Fibroblast of lung (primary cell): ENCODE results near the gene DNAJB2. TPM values are rescaled to one million over a fixed set of nuclear protein-coding genes. Genes with fewer than 3 reads are reported as not detected.

Source experiments
- DNase-seq, 2 donors: peaks; one replicate each; pipeline versions ENCODE4 v3.0.0 to v3.0.0-alpha.2; 2010; ENCODE audit warnings: low read depth in 2 of 2
- H2AFZ ChIP-seq: 2 replicates; pipeline ENCODE4 v1.5.1; 2012; ENCODE audit warnings: low read length, control low read depth, inconsistent platforms
- H3K27ac ChIP-seq: 2 replicates; pipeline ENCODE4 v1.5.1; 2011; ENCODE audit warnings: low read length, control low read depth; ENCODE audit not compliant: insufficient read depth
- H3K27me3 ChIP-seq: 2 replicates; pipeline ENCODE4 v1.5.1; 2011; ENCODE audit warnings: mild to moderate bottlenecking, low read length; ENCODE audit not compliant: control insufficient read depth, insufficient read depth
- H3K36me3 ChIP-seq: 2 replicates; pipeline ENCODE4 v1.5.1; 2011; ENCODE audit warnings: low read length; ENCODE audit not compliant: control insufficient read depth, insufficient read depth
- H3K4me1 ChIP-seq: 2 replicates; pipeline ENCODE4 v1.5.1; 2011; ENCODE audit warnings: low read length; ENCODE audit not compliant: control insufficient read depth, insufficient read depth; ENCODE audit errors: extremely low read depth
- H3K4me2 ChIP-seq: 2 replicates; pipeline ENCODE4 v1.5.1; 2011; ENCODE audit warnings: low read length, control low read depth; ENCODE audit not compliant: insufficient read depth; ENCODE audit errors: extremely low read depth
- H3K4me3 ChIP-seq, 4 experiments: fragments of 200-600 bp in 1 of 4; sonication (generic) in 1 of 4; replicated peaks in 1 of 4; 2 replicates each; pipeline ENCODE4 v1.5.1; 2011 to 2016; ENCODE audit warnings: low read length in 4 of 4, low read depth in 3 of 4, mild to moderate bottlenecking in 3 of 4, control low read depth in 2 of 4, inconsistent platforms in 1 of 4, mixed read lengths in 1 of 4; ENCODE audit not compliant: insufficient read depth in 1 of 4; ENCODE audit errors: control extremely low read depth in 1 of 4
- H3K79me2 ChIP-seq: 2 replicates; pipeline ENCODE4 v1.5.1; 2012; ENCODE audit warnings: mild to moderate bottlenecking, low read length, inconsistent platforms; ENCODE audit not compliant: control insufficient read depth, insufficient read depth
- H3K9ac ChIP-seq: 2 replicates; pipeline ENCODE4 v1.5.1; 2011; ENCODE audit warnings: mild to moderate bottlenecking, low read length, control low read depth; ENCODE audit not compliant: insufficient read depth
- H3K9me3 ChIP-seq: 2 replicates; pipeline ENCODE4 v1.5.1; 2012; ENCODE audit warnings: low read depth, low read length; ENCODE audit not compliant: control insufficient read depth, insufficient read depth
- H4K20me1 ChIP-seq: 2 replicates; pipeline ENCODE4 v1.5.1; 2011; ENCODE audit warnings: low read length; ENCODE audit not compliant: control insufficient read depth, insufficient read depth; ENCODE audit errors: extremely low read depth
- EZH2 ChIP-seq: IDR thresholded peaks from 2 replicates; pipeline ENCODE4 v1.5.1; 2012; ENCODE audit warnings: low read length, control low read depth, mild to moderate bottlenecking; ENCODE audit errors: missing control alignments
- polyA minus RNA-seq: library from RNA; depleted of rRNA, polyadenylated mRNA; stranded (reverse); fragments of >200 nt; gene quantifications from 2 replicates; pipeline ENCODE4 v1.2.3, GENCODE V29; 2011; ENCODE audit warnings: low replicate concordance
- polyA plus RNA-seq, 2 donors: library from polyadenylated mRNA; depleted of rRNA in 1 of 2; stranded (reverse) in 1 of 2; unstranded in 1 of 2; fragments of >200 nt; gene quantifications; 2 replicates each; pipeline ENCODE4 v1.2.1, GENCODE V29; 2011 to 2012; ENCODE audit warnings: missing spikeins in 1 of 2
- total RNA-seq: library from RNA; depleted of rRNA; stranded (reverse); fragments of >200 nt; gene quantifications from 2 replicates; pipeline ENCODE4 v1.2.1, GENCODE V29; 2014
- TF ChIP-seq, protein P1 (sequence below), 2 donors: IDR thresholded peaks in 1 of 2; conservative IDR thresholded peaks in 1 of 2; 1 replicate in 1 of 2; 2 replicates in 1 of 2; pipeline ENCODE4 v1.5.1; 2011 to 2012; ENCODE audit warnings: low read length in 2 of 2, control low read depth in 1 of 2, inconsistent platforms in 1 of 2, low read depth in 1 of 2, mild to moderate bottlenecking in 1 of 2

The DNAJB2 gene
- total RNA-seq (55.2 and 81.3 TPM in 2 replicates), polyA plus RNA-seq (24.9 and 29.8 TPM in 2 replicates), polyA minus RNA-seq (72.4 and 88.4 TPM in 2 replicates)
- polyA plus RNA-seq (2012) = 41.3 and 41.7 TPM in 2 replicates

DNA sequence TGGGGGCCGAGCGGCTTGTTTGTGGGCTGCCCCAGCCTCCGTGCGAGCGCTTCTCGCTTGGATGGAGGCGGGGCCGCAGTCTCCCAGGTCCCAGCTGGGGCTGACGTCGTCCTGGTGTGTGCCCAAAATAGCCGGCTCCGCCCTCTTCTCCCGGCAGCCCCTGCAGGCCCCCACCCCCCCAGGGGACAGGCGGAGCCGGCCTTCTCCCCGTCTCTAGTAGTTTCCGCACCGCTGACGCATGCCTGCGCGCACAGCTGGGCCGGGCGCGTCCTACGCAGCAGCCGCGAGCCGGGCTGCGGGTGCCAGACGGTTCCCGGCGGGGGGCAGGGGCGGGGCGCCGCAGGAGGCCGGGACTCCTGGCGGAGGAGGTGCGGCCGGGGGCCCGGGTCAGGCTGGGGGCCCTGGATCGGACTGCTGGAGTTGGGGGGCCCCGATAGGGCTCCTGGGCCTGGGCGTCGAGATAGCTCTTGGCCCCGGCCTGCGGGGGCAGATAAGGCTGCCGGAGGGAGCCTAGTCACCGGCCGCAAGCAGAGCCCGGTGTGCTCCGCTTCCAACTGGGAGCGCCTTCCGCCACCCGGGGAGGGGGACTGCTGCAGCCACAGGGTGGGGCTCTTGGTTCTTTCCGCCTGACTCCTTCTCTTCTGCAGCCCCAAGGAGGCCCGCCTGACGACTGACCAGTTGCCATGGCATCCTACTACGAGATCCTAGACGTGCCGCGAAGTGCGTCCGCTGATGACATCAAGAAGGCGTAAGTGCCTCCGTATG lies at the start of gene DNAJB2:
Gene DNAJB2, plus strand, starts transcription at position 216 of the 765 bp plus-strand sequence. Its CDS starts 468 bp downstream, at position 684.
- Histone ChIP-seq H3K36me3 (peaks cover 23% of the 10 kb centered on the region), H2AFZ (no peak within 1 kb of the TSS)
- no peak for TF ChIP-seq EZH2
- TF ChIP-seq, protein P1, sequence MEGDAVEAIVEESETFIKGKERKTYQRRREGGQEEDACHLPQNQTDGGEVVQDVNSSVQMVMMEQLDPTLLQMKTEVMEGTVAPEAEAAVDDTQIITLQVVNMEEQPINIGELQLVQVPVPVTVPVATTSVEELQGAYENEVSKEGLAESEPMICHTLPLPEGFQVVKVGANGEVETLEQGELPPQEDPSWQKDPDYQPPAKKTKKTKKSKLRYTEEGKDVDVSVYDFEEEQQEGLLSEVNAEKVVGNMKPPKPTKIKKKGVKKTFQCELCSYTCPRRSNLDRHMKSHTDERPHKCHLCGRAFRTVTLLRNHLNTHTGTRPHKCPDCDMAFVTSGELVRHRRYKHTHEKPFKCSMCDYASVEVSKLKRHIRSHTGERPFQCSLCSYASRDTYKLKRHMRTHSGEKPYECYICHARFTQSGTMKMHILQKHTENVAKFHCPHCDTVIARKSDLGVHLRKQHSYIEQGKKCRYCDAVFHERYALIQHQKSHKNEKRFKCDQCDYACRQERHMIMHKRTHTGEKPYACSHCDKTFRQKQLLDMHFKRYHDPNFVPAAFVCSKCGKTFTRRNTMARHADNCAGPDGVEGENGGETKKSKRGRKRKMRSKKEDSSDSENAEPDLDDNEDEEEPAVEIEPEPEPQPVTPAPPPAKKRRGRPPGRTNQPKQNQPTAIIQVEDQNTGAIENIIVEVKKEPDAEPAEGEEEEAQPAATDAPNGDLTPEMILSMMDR (conservative IDR thresholded peaks at IDR 0.05 in 1 of 2, IDR thresholded peaks at IDR 0.05 in 1 of 2; ENCODE audit: low read depth in 1 of 2, low read length in 2 of 2) = no peak

GRCh38 chr2:219230059-219230540 lies 49.1 kb upstream of the DNAJB2 start:
- Histone ChIP-seq H3K4me1 (peaks cover 2% of the 10 kb centered on the region), H3K27ac (peak overlapping the region; percentile 73), H3K4me3 (peak overlapping the region; percentile 59 to 91 (median 82)), H4K20me1 (no peaks in the 10 kb centered on the region), H3K9ac (peak overlapping the region; percentile 68), H3K79me2 (peaks cover 16% of the 10 kb centered on the region), H3K27me3 (no peaks in the 10 kb centered on the region), H2AFZ (peak overlapping the region; percentile 81), H3K4me2 (peak overlapping the region; percentile 76), H3K36me3 (peaks cover 9% of the 10 kb centered on the region), H3K9me3 (no peaks in the 10 kb centered on the region)
- TF ChIP-seq, protein P1 (conservative IDR thresholded peaks at IDR 0.05 in 1 of 2, IDR thresholded peaks at IDR 0.05 in 1 of 2; ENCODE audit: low read depth in 1 of 2, low read length in 2 of 2) = no peak
- no peak for TF ChIP-seq EZH2
- peak; percentile 36 to 38 for DNase-seq

More for the DNA sequence above, at the start of gene DNAJB2:
- Histone ChIP-seq H3K4me3 (peak within 1 kb of the TSS; percentile 41 to 80 (median 73)), H3K4me1 (peaks cover 23% of the 10 kb centered on the region), H3K4me2 (peak within 1 kb of the TSS; percentile 100), H3K27ac (peak within 1 kb of the TSS; percentile 91), H4K20me1 (no peaks in the 10 kb centered on the region), H3K27me3 (no peaks in the 10 kb centered on the region), H3K9ac (peak within 1 kb of the TSS; percentile 98), H3K79me2 (peaks cover 8% of the 10 kb centered on the region), H3K9me3 (no peaks in the 10 kb centered on the region)
- DNase-seq = peak; percentile 99

GRCh38 chr2:219234331-219234730 lies 44.8 kb upstream of the DNAJB2 start:
- Histone ChIP-seq H4K20me1 (no peaks in the 10 kb centered on the region), H3K9ac (no peak overlapping the region), H3K27me3 (no peaks in the 10 kb centered on the region), H3K27ac (no peak overlapping the region), H3K4me2 (no peak overlapping the region), H2AFZ (no peak overlapping the region), H3K4me1 (peaks cover 2% of the 10 kb centered on the region), H3K36me3 (peaks cover 18% of the 10 kb centered on the region), H3K79me2 (peaks cover 1% of the 10 kb centered on the region), H3K9me3 (no peaks in the 10 kb centered on the region), H3K4me3 (no peak overlapping the region)
- DNase-seq = no peak
- TF ChIP-seq, protein P1 (conservative IDR thresholded peaks at IDR 0.05 in 1 of 2, IDR thresholded peaks at IDR 0.05 in 1 of 2; ENCODE audit: low read depth in 1 of 2, low read length in 2 of 2) = no peak
- no peak for TF ChIP-seq EZH2
